ENCODE measurements around the gene KCNJ14. TPM values are rescaled to one million over a fixed set of nuclear protein-coding genes. Genes with fewer than 3 reads are reported as not detected.

KCNJ14 gene
- total and polyA plus RNA-seq, 7 donors = 0.28 to 2.6 (median 1.1) TPM

DNA sequence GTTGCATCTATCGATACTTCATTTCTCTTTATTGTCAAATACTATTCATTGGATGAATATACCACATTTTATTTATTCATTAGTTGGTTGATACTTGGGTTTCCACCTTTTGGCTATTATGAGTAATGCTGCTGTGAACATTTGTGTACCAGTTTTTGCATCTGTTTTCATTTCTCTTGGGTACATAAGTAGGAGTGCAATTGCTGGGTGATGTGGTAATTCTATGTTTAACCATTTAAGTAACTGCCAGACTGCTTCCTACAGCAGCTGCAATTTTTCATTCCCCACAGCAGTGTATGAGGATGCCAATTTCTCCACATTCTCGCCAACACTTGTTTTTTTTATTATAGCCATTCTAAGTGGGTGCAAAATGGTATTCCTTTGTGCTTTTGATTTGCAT lies 2.6 kb downstream of the KCNJ14 start:
- Histone ChIP-seq H3K36me3 (ENCODE audit: insufficient read depth in 1 of 2, low read depth in 1 of 2) (peaks cover 0 to 26% of the 10 kb centered on the region in 2 donors), H3K4me3 (no peak overlapping the region), H3K4me1 (peaks cover 6% of the 10 kb centered on the region), H3K27ac (no peak overlapping the region), H3K9me3 (no peaks in the 10 kb centered on the region), H3K27me3 (ENCODE audit: insufficient read depth in 3 of 3, low read length in 2 of 3) (no peaks in the 10 kb centered on the region)
- TF ChIP-seq, protein P1, sequence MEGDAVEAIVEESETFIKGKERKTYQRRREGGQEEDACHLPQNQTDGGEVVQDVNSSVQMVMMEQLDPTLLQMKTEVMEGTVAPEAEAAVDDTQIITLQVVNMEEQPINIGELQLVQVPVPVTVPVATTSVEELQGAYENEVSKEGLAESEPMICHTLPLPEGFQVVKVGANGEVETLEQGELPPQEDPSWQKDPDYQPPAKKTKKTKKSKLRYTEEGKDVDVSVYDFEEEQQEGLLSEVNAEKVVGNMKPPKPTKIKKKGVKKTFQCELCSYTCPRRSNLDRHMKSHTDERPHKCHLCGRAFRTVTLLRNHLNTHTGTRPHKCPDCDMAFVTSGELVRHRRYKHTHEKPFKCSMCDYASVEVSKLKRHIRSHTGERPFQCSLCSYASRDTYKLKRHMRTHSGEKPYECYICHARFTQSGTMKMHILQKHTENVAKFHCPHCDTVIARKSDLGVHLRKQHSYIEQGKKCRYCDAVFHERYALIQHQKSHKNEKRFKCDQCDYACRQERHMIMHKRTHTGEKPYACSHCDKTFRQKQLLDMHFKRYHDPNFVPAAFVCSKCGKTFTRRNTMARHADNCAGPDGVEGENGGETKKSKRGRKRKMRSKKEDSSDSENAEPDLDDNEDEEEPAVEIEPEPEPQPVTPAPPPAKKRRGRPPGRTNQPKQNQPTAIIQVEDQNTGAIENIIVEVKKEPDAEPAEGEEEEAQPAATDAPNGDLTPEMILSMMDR (IDR thresholded peaks at IDR 0.05) = no peak
- DNase-seq (no peak), ATAC-seq (no peak)
- intact Hi-C loops (cut with DNase I) = no loop called here
- WGBS, 3 donors = 82 to 89% (median 89%) methylated on average over 2 of the region's 2 CpGs

DNA sequence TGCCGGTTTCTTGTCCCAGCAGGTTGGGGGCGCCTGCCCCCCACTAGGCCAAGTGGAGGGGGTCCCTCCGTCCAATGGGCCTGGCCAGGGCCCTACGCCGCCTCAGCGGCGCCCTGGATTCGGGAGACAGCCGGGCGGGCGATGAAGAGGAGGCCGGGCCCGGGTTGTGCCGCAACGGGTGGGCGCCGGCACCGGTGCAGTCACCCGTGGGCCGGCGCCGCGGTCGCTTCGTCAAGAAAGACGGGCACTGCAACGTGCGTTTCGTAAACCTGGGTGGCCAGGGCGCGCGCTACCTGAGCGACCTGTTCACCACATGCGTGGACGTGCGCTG lies 6.2 kb downstream of the KCNJ14 start:
- intact Hi-C loops (cut with DNase I) = no loop called here
- peak in 1 of 2 donors; percentile 48 for DNase-seq
- TF ChIP-seq, protein P1 (IDR thresholded peaks at IDR 0.05) = no peak
- H3K27me3 ChIP-seq (ENCODE audit: insufficient read depth in 3 of 3, low read length in 2 of 3) = no peaks in the 10 kb centered on the region
- ATAC-seq = peak in 1 of 4 donors; percentile 16
- no peaks in the 10 kb centered on the region for H3K9me3 ChIP-seq
- H3K4me1 ChIP-seq = no peaks in the 10 kb centered on the region
- peaks cover 0 to 5% of the 10 kb centered on the region in 2 donors for H3K36me3 ChIP-seq (ENCODE audit: insufficient read depth in 1 of 2, low read depth in 1 of 2)
- 87 to 92% (median 90%) methylated on average over 13 to 36 of the region's 36 CpGs for WGBS, 3 donors
- H3K27ac ChIP-seq = no peak overlapping the region
- no peak overlapping the region for H3K4me3 ChIP-seq

DNA sequence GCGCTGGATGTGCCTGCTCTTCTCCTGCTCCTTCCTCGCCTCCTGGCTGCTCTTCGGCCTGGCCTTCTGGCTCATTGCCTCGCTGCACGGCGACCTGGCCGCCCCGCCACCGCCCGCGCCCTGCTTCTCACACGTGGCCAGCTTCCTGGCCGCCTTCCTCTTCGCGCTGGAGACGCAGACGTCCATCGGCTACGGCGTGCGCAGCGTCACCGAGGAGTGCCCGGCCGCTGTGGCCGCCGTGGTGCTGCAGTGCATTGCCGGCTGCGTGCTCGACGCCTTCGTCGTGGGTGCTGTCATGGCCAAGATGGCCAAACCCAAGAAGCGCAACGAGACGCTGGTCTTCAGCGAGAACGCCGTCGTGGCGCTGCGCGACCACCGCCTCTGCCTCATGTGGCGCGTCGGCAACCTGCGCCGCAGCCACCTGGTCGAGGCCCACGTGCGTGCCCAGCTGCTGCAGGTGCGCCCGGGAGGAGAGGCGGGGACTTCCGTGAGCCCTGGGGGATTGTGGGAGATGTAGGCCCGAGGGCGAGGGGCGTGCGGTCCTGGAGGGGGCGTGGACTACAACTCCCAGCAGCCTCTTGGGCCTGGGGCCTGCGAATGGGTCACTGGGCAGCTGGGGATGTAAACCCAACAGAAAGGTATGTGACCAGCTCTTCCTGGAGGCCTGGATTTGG lies 6.7 kb downstream of the KCNJ14 start:
- peak in 1 of 2 donors; percentile 51 for DNase-seq
- TF ChIP-seq, protein P1 (IDR thresholded peaks at IDR 0.05) = no peak
- H3K27me3 ChIP-seq (ENCODE audit: insufficient read depth in 3 of 3, low read length in 2 of 3) = no peaks in the 10 kb centered on the region
- H3K4me1 ChIP-seq = no peaks in the 10 kb centered on the region
- H3K36me3 ChIP-seq (ENCODE audit: insufficient read depth in 1 of 2, low read depth in 1 of 2) = no peaks in the 10 kb centered on the region
- intact Hi-C loops (cut with DNase I) = no loop called here
- H3K27ac ChIP-seq = no peak overlapping the region
- ATAC-seq = peak in 2 of 4 donors; percentile 4 to 34
- WGBS, 3 donors = 76 to 77% (median 77%) methylated on average over 62 of the region's 62 CpGs
- no peaks in the 10 kb centered on the region for H3K9me3 ChIP-seq
- no peak overlapping the region for H3K4me3 ChIP-seq

DNA sequence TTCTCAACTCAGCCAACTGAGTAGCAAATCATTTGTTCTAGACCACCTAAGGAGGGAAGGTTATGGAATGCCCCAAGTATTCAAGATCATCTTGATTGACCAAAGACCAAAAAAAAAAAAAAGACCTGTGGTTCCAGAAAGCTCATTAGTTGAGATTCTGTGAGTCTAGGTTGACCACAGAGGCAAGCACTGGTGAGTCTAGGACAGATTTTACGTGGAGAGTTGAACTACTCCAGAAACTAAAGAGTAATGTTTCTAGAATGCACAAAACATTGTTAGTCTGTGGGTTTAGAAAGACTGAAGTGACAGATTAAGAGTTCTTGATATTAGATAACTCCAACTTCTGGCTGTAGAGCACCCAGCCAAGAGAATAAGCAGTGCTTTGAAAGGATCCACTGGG lies 9.8 kb downstream of the KCNJ14 start:
- WGBS, 3 donors = 96 to 100% (median 98%) methylated on average over 1 of the region's 1 CpG
- peaks cover 0 to 2% of the 10 kb centered on the region in 2 donors for H3K36me3 ChIP-seq (ENCODE audit: insufficient read depth in 1 of 2, low read depth in 1 of 2)
- H3K9me3 ChIP-seq = no peaks in the 10 kb centered on the region
- ATAC-seq = no peak
- peaks cover 8% of the 10 kb centered on the region for H3K4me1 ChIP-seq
- no peaks in the 10 kb centered on the region for H3K27me3 ChIP-seq (ENCODE audit: insufficient read depth in 3 of 3, low read length in 2 of 3)
- intact Hi-C loops (cut with DNase I) = no loop called here
- TF ChIP-seq, protein P1 (IDR thresholded peaks at IDR 0.05) = no peak
- no peak for DNase-seq
- H3K27ac ChIP-seq = no peak overlapping the region
- H3K4me3 ChIP-seq = no peak overlapping the region

Data from psoas muscle (tissue), 8 donors.